Kidney (tissue), 14 donors: ENCODE results near the gene MAP3K14. TPM values are rescaled to one million over a fixed set of nuclear protein-coding genes. Genes with fewer than 3 reads are reported as not detected.

Experiments used
- DNase-seq, 5 donors: peaks; one replicate each; pipeline ENCODE4 v3.0.0-alpha.2; 2013 to 2020
- FAIRE-seq: peaks from 2 replicates; lab custom pipeline; 2012; peaks lifted over from hg19 to GRCh38; lab: Jason Lieb, UNC
- H3K27ac ChIP-seq, 2 donors: one replicate each; pipeline ENCODE4 v1.7.0; 2013; ENCODE audit warnings: low read depth in 2 of 2, low read length in 2 of 2, inconsistent platforms in 1 of 2
- H3K27me3 ChIP-seq: one replicate; pipeline ENCODE4 v1.7.1; 2013; ENCODE audit warnings: low read length, inconsistent platforms; ENCODE audit not compliant: control insufficient read depth, insufficient read depth
- H3K36me3 ChIP-seq, 3 donors: one replicate each; pipeline versions ENCODE4 v1.7.0 to v1.7.1; 2013; ENCODE audit warnings: low read length in 3 of 3, control low read depth in 1 of 3, inconsistent platforms in 1 of 3; ENCODE audit not compliant: insufficient read depth in 3 of 3, control insufficient read depth in 2 of 3
- H3K4me1 ChIP-seq, 3 donors: one replicate each; pipeline versions ENCODE4 v1.7.0 to v1.7.1; 2013; ENCODE audit warnings: low read length in 3 of 3, inconsistent platforms in 1 of 3, low read depth in 1 of 3; ENCODE audit not compliant: control insufficient read depth in 2 of 3, insufficient read depth in 2 of 3
- H3K4me3 ChIP-seq, 3 donors: one replicate each; pipeline versions ENCODE4 v1.7.0 to v1.8.1; 2013; ENCODE audit warnings: low read length in 3 of 3, control low read depth in 1 of 3, inconsistent platforms in 1 of 3
- H3K9ac ChIP-seq, 3 donors: one replicate each; pipeline versions ENCODE4 v1.7.0 to v1.7.1; 2013; ENCODE audit warnings: low read length in 3 of 3, control low read depth in 1 of 3, inconsistent platforms in 1 of 3
- H3K9me3 ChIP-seq, 3 donors: one replicate each; pipeline versions ENCODE4 v1.7.0 to v1.7.1; 2013; ENCODE audit warnings: low read length in 3 of 3, control low read depth in 1 of 3, inconsistent platforms in 1 of 3; ENCODE audit not compliant: control insufficient read depth in 2 of 3, insufficient read depth in 1 of 3
- intact Hi-C: fragments of 100-400 bp; cut with DNase I; formaldehyde crosslinking; loops from one replicate; pipeline ENCODE4 v1.11.1; 2022
- polyA plus RNA-seq: library from polyadenylated mRNA; stranded (reverse); fragments of 350-450 nt; fragmentation: Illumina TruSeq; extraction: RNeasy Lipid Tissue Mini Kit (QIAGEN cat#74804); gene quantifications from one replicate; pipeline ENCODE4 v1.2.3, GENCODE V29; 2014; ENCODE audit warnings: low read depth, low replicate concordance; ENCODE audit not compliant: insufficient read depth
- total RNA-seq: library from RNA; stranded (reverse); fragmentation: NEBNext Ultra II Directional; extraction: Animal tissue kit (Norgen Biotek cat#: 25700); gene quantifications from one replicate; pipeline ENCODE4 v1.2.1, GENCODE V29; 2021
- TF ChIP-seq, protein P1 (sequence below): IDR thresholded peaks from 3 replicates; pipeline ENCODE4 v1.5.1; 2012; ENCODE audit warnings: mild to moderate bottlenecking, moderate library complexity, borderline replicate concordance; ENCODE audit not compliant: insufficient read depth; ENCODE audit errors: extremely low read depth
- donor health status: control.
- donor health status: control.
- donor health status: control.
- donor health status: control.
- donor health status: control.
- donor health status: DM: yes; HTN: yes; CAD: no.
- donor health status: Normal renal cell carcinoma (clear cell type).

MAP3K14 gene
- total and polyA plus RNA-seq, 2 donors from 2014 or later, result 7.6 to 24.5 TPM

DNA sequence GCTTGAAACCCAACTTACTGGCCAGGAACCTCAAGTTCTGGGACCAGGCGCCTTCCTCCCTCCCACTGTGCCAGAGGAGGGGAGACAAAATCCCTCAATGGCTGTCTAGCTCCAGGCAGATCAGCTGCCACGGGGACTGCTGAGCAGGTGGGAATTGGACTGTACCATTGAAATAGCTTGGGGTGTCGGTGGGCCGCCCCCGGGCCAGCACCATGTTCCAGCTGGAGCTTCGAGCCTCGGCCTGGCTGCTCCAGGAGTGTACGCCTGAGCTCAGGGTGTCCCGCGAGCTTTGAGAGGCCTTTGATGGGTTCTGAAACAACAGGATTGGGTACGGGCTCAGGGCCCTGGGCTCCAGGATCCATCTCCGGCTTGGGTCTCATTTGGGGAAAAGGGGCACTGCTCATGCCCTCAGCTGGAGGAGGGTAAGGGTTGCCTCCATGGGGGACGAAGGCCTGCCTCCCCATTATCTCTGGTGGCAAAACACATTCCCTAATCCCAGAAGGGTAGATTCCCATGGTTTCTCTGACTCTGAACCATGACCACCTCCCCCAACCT, 50.4 kb downstream of the MAP3K14 start:
- Histone ChIP-seq H3K9me3 (no peaks in the 10 kb centered on the region), H3K36me3 (peaks cover 2 to 60% (median 42%) of the 10 kb centered on the region in 3 donors), H3K27me3 (no peaks in the 10 kb centered on the region), H3K4me1 (peaks cover 0 to 10% (median 0%) of the 10 kb centered on the region in 3 donors), H3K4me3 (no peak overlapping the region), H3K27ac (no peak overlapping the region), H3K9ac (no peak overlapping the region)
- FAIRE-seq, result no peak
- TF ChIP-seq, protein P1, sequence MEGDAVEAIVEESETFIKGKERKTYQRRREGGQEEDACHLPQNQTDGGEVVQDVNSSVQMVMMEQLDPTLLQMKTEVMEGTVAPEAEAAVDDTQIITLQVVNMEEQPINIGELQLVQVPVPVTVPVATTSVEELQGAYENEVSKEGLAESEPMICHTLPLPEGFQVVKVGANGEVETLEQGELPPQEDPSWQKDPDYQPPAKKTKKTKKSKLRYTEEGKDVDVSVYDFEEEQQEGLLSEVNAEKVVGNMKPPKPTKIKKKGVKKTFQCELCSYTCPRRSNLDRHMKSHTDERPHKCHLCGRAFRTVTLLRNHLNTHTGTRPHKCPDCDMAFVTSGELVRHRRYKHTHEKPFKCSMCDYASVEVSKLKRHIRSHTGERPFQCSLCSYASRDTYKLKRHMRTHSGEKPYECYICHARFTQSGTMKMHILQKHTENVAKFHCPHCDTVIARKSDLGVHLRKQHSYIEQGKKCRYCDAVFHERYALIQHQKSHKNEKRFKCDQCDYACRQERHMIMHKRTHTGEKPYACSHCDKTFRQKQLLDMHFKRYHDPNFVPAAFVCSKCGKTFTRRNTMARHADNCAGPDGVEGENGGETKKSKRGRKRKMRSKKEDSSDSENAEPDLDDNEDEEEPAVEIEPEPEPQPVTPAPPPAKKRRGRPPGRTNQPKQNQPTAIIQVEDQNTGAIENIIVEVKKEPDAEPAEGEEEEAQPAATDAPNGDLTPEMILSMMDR, result no peak
- DNase-seq, result peak in 1 of 5 donors; percentile 59
- intact Hi-C loops, result no loop called here

DNA sequence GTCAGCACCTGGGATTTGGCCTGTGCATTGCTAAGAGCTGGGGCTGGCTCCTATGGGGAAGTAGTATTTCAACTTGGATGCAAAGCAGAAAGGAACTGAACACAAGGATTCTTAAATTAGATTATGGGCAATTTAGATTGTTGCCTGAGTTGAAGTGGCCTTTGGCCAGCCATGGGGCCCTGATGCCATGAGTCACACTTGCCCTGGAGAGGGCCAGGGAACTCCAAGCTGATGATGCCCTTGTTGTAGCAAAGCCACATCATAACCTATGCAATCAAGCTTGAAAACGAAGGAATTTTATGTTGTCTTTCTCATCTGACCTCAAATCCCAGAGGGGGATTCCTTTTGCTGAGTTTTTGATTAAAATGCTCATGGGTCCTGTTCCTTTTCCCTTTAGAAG, 51.0 kb downstream of the MAP3K14 start:
- no peaks in the 10 kb centered on the region for H3K27me3 ChIP-seq
- no peak overlapping the region for H3K4me3 ChIP-seq
- FAIRE-seq (no peak), DNase-seq (no peak)
- H3K9ac ChIP-seq, result no peak overlapping the region
- no peaks in the 10 kb centered on the region for H3K9me3 ChIP-seq
- no peak overlapping the region for H3K27ac ChIP-seq
- TF ChIP-seq, protein P1, result no peak
- peaks cover 2 to 56% (median 41%) of the 10 kb centered on the region in 3 donors for H3K36me3 ChIP-seq
- intact Hi-C loops, result no loop called here
- H3K4me1 ChIP-seq, result peaks cover 0 to 12% (median 0%) of the 10 kb centered on the region in 3 donors

DNA sequence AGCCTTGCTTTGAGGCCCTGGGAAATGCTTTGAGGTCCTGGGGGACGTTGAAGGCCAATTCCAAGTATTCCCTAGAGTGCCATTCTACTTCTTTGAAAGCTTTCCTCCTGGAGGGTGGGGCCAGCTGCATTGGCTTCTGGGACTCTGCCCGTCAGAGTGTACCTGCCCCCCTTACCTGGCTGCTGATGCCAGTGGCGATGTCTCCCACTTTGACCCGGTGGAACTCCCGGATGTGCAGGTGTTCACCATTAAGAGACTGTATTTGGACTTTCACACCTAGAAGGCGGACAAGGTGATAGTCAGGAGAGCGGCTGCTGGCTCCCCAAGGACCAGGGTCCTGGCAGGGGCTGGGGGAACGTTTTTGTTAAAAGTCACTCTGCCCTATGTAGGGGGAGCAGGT, 51.8 kb downstream of the MAP3K14 start:
- intact Hi-C loops, result no loop called here

More for the DNA sequence above, 51.8 kb downstream of the MAP3K14 start:
- H3K36me3 ChIP-seq, result peaks cover 2 to 51% (median 34%) of the 10 kb centered on the region in 3 donors
- TF ChIP-seq, protein P1, result no peak
- H3K4me3 ChIP-seq, result no peak overlapping the region
- no peak overlapping the region for H3K9ac ChIP-seq
- H3K9me3 ChIP-seq, result no peaks in the 10 kb centered on the region
- FAIRE-seq, result no peak
- no peaks in the 10 kb centered on the region for H3K27me3 ChIP-seq
- H3K4me1 ChIP-seq, result peaks cover 0 to 12% (median 0%) of the 10 kb centered on the region in 3 donors
- DNase-seq, result peak in 1 of 5 donors; percentile 42
- H3K27ac ChIP-seq, result no peak overlapping the region
